NCI-H2171 (cell line): ENCODE measurements around the gene LSM3.
"Not testable (repeated sequence)": the region's sequence is repeated elsewhere in the genome, so short reads cannot be mapped to it uniquely, and the experiment has no call there.

Experiments
- DNase-seq: peaks from one replicate; lab custom pipeline; 2025; lab: John Stamatoyannopoulos, UW

LSM3 gene

DNA sequence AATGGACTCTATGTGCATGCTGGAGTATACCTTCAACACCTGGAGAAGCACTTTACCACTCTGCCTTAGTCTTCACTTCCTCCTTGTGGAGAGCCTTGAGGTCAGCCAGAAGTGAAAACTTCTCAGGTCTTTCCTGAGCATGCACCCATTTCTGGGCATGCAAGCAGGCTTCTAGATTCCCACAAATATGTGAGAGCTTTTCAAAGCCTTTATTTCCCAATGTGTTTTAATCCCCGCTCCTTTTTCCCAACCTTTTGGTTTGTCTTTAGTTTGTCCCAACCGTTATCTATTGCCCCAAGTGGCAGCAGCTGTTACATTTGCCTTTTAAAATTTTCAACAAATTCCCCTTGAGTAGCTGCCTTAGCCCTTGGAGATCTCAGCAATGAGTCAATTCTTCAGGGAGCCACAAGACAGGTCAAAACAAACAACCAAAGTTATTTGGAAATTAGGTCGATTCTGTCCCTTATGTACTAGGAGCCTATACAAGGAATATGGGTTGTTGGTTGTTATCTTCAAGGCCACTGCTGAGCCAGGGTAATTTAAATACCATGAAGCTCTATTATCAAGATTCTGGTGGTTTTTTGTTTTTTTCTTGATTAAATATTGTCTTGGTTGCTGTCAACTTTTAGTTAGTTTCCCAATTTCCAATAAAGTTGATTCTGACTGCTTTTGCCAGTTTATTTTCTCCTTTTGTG lies 44.4 kb downstream of the LSM3 start:
- no peak for DNase-seq

- no peak for DNase-seq
These were observed 45.0 kb downstream of the LSM3 start for GRCh38 chr3:14223595-14223994.

DNA sequence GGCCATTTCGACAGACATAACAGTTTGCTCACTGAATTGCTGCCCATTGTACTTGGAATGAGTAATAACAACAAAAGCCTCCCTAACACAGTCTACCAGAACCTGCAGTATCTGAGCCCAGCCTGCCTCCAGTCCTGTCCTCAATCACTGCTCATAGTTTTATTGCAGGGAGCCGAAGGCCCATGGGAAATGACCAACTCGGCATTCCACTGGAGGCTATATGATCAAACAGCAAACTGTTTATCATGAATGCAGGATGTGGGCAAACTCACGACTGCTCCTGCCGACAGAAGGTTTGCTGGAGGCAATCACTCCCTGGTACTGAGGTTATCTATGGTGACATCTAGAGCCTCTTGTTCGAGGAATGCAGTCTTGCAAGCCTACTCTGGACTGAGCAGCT lies 46.3 kb downstream of the LSM3 start:
- no peak for DNase-seq

- no peak for DNase-seq
These were observed 46.8 kb downstream of the LSM3 start for GRCh38 chr3:14225421-14225820.

DNA sequence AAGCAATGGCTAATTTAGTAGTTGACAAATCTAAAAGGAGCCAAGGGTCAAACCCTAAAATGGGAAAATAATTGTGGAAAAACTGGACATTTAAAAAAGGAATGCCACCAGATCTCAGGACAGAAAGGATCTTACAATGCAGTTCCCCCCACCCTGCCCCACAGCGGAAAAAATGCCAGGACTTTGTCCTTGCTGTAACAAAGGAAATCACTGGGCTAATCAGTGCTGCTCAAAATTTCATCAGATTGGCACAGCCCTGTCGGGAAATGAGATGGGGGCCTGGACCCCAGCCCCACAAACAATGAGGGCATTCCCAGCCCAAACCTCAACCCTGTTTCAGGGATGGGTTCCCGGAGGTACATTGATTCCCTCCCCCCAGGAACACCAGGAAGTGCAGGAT lies 47.7 kb downstream of the LSM3 start:
- DNase-seq = not testable (repeated sequence)

DNA sequence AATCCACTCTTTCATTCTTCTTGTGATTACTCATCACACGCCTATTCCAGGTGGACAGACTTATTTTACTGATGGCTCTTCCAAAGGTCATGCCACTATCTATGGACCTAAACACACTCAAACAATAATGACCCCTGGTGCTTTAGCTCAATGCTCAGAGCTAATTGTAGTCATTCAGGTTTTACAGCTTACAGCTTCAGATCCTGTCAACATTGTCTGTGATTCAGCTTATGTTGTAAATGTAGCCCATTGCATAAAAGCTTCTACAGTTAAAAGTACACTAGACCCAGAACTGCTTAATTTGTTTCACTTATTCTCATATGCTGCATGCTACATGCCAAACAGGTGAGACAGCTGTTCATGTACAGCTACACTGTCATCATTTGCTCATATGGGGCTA lies 49.2 kb downstream of the LSM3 start:
- no peak for DNase-seq

DNA sequence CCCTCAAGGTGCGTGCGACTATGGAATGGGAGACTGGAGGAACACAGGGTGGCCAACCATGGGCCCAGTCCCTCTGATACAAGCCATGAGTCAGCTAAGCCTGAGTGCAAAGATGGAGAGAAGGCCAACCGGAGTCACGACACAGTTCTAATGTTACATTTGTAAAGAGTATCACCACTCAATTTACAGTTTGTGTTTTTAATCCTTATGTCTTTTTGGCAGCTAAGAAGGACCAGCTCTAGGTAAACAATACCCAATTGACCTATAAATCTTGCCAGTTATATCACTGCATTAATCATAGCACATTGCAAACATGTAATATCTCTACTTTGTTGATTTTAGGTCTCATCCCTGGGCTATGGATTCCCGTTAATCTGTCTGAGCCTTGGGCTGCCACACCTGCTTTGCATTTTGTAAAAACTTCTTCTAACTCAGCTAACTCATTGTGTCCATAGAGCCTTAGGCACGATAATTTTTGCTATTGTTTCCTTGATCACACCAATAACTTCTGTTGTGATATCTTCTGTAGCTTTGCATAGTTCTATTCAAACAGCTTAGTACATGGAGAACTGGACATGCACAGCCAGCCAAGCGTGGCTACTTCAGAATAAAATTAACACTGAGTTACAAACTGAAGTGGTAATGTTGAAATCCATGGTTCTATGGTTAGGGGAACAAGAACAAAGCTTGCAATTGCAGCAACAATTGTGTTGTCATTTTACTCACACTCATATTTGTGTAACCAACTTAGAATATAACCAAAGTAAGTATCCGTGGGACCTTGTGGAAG lies 50.3 kb downstream of the LSM3 start:
- DNase-seq = no peak

- DNase-seq = not testable (repeated sequence)
These were observed 51.1 kb downstream of the LSM3 start for GRCh38 chr3:14229695-14230094.

DNA sequence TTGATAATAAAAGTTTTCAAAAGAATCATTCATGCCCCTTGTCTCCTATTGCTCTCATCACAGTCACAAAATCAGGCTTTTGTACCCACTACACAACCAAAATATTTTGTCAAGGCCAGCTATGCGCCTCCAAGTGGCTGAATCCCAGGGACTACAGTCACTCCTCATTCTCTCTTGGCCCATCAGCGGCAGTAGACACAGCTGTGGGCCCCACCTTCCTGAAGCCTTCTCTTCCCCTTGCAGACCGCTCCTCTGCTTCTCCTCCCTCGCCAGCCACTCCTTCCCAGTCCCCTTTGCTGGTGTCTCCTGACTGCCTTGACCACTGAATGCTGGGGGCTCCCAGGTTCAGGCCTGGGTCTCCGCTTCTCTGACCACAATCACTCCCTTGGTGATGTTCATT lies 52.1 kb downstream of the LSM3 start:
- no peak for DNase-seq

GRCh38 chr3:14231145-14231990 lies 52.8 kb downstream of the LSM3 start:
- DNase-seq = no peak

- DNase-seq = no peak
These were observed 53.4 kb downstream of the LSM3 start for GRCh38 chr3:14231998-14232501.

DNA sequence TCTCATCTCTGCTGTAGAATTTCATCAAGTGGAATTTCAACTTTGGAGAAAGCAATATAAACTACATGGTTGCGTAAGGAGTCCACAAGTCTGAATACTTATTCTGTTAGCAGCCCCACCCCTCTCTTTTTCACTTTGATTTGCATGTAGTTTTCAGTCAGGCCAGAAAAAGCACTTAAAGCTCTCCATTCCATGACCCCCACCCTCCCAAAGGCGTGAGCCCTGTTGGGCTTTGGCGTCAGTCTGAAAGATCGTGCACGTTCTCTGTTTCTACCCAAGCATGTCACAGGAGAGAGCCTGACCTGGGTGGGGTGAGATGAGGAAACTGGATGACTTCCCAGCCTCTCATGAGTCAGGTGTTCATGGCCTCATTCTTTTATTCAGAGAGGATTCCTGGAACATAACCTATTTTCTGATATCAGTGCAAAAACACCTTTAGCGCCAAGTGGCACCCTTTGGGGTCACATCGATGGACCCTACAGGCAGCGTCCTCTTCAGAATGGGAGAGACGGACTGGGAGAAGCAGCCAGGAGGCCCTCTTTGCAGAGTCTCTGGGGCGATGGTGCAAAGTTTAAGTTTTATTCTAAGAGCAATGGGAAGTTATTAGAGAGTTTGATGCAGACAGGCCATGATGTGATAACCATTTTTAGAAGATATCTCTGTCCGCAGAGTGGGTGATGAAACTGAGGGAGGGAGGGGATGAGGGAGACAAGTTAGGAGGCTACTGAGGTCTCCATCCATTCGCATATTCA lies 55.8 kb downstream of the LSM3 start:
- no peak for DNase-seq

- no peak for DNase-seq
These were observed 56.6 kb downstream of the LSM3 start for GRCh38 chr3:14235003-14235911.

DNA sequence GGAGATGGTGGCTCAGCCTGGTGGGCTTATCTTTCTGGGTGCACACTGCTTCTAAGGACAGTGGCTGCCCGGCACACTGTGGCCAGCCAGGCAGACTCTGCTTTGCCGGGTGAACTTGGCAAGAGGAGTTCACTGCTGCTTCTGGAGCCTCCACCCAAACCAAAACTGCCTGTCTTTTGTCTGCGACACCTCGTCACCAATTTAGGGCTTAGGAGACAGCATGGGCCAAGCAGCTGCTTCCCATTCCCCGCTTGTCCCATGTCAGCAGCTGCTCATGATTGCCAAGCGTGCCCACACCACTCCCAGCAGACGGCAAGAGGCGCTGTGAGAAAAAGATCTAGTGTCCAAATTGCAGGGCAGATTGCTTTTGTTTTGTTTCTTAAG lies 57.3 kb downstream of the LSM3 start:
- DNase-seq = no peak

- no peak for DNase-seq
These were observed 58.3 kb downstream of the LSM3 start for GRCh38 chr3:14236902-14237301.

GRCh38 chr3:14237457-14237856 lies 58.8 kb downstream of the LSM3 start:
- no peak for DNase-seq

GRCh38 chr3:14238356-14238755 lies 59.7 kb downstream of the LSM3 start:
- no peak for DNase-seq

DNA sequence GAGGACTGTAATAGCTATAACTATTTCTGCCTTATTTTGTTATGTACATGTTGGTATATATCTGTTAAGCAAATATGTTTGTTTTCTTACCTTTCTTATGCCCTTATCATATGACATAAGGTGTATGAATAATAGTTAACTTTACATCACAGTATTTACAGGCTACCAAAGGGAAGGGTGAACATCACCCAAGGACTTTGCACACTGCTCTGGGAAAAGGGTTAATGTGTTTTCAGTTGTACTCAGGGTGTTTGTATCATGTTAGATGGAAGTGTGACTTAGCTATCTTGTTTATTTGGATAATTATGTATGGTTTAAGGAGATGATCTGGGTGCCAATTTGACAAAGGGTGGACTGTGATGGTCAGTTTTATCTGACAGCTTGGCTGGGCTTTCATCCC lies 60.3 kb downstream of the LSM3 start:
- no peak for DNase-seq

DNA sequence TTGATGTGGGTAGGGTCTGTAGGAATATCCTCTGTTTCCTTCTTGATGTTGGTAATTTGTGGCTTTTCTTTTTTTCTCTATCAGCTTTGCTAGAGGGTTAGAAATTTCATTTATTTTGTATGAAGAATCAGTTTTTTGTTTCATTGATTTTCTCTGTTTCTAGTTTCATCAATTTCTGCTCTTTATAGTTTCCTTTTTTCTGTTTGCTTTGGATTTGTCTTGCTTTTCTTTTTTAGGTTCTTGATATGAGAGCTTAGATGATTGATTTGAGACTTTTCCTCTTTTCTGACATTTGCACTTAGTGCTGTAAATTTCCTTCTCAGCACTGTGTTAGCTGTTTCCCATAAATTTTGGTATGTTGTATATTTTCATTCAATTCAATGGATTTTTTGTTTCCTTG lies 61.3 kb downstream of the LSM3 start:
- no peak for DNase-seq

GRCh38 chr3:14240366-14240765 lies 61.7 kb downstream of the LSM3 start:
- DNase-seq = no peak

DNA sequence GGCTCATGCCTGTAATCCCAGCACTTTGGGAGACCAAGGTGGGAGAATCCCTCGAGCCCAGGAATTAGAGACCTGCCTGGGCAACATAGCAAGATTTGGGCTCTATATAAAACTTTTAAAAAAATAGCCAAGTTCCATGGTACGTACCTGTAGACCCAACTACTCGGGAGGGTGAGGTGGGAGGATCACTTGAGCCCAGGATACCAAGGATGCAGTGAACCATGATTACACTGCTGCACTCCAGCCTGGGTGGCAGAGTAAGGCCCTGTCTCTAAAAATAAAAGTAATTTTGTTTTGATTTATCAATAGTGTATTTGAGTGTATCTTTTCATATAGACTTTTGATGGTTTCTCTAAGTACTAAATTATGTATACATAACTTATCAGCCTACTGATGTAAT lies 63.1 kb downstream of the LSM3 start:
- DNase-seq = no peak
